PC-3 (cell line): ENCODE results near the gene AHDC1. TPM values are rescaled to one million over a fixed set of nuclear protein-coding genes. Genes with fewer than 3 reads are reported as not detected.

Source experiments
- ATAC-seq: fragments of 200-7000 bp; cut with Tn5 transposase; 2 replicates; pipeline ENCODE4 v1.9.1; 2020; ENCODE audit warnings: mild to moderate bottlenecking, moderate library complexity
- BruUV-seq: library from RNA; stranded (reverse); fragments of 400-500 nt; replicated peaks from 2 replicates; lab custom pipeline; 2021; lab: Mats Ljungman, UMichigan
- CTCF ChIA-PET: fragments of 300-600 bp; sonication (Branson Sonifier 250); formaldehyde crosslinking; loops from one replicate; lab custom pipeline; 2022; ENCODE audit warnings: antibody characterized with exemption; lab: Charles Lee
- POLR2A ChIA-PET: fragments of 300-600 bp; sonication (Branson Sonifier 250); formaldehyde crosslinking; loops from one replicate; lab custom pipeline; 2022; ENCODE audit warnings: antibody characterized with exemption; ENCODE audit not compliant: unreplicated experiment; lab: Charles Lee
- DNase-seq: peaks from one replicate; pipeline ENCODE4 v3.0.0-alpha.2; 2015
- H2AFZ ChIP-seq: fragments of 300-600 bp; sonication (generic); 2 replicates; pipeline ENCODE4 v1.6.0; 2016; ENCODE audit warnings: antibody characterized with exemption, low read length
- H3F3A ChIP-seq: fragments of 300-600 bp; sonication (generic); one replicate; pipeline ENCODE4 v1.6.0; 2017; ENCODE audit warnings: antibody characterized with exemption, low read length, control low read depth, mild to moderate bottlenecking; ENCODE audit not compliant: unreplicated experiment
- H3K27ac ChIP-seq: fragments of 300-600 bp; sonication (generic); 2 replicates; pipeline ENCODE4 v1.5.1; 2016; ENCODE audit warnings: mild to moderate bottlenecking, low read length
- H3K27me3 ChIP-seq: fragments of 300-600 bp; sonication (generic); 2 replicates; pipeline ENCODE4 v1.6.1; 2016; ENCODE audit warnings: low read length, mixed read lengths
- H3K36me3 ChIP-seq: fragments of 300-600 bp; sonication (generic); 2 replicates; pipeline ENCODE4 v1.6.1; 2016; ENCODE audit warnings: low read depth, mixed run types, low read length, mixed read lengths
- H3K4me1 ChIP-seq: fragments of 300-600 bp; sonication (generic); 2 replicates; pipeline ENCODE4 v1.5.1; 2016; ENCODE audit warnings: low read length; ENCODE audit not compliant: insufficient read depth
- H3K4me2 ChIP-seq: fragments of 300-600 bp; sonication (generic); 2 replicates; pipeline ENCODE4 v1.6.0; 2016; ENCODE audit warnings: low read length
- H3K4me3 ChIP-seq: fragments of 300-600 bp; sonication (generic); 2 replicates; pipeline ENCODE4 v1.5.1; 2016; ENCODE audit warnings: mild to moderate bottlenecking, low read length, mixed read lengths
- H3K79me2 ChIP-seq: fragments of 300-600 bp; sonication (generic); 2 replicates; pipeline ENCODE4 v1.6.1; 2017; ENCODE audit warnings: low read length, mixed read lengths
- H3K9ac ChIP-seq: fragments of 300-600 bp; sonication (generic); 2 replicates; pipeline ENCODE4 v1.6.0; 2016; ENCODE audit warnings: mild to moderate bottlenecking, low read length
- H3K9me2 ChIP-seq: fragments of 300-600 bp; sonication (generic); replicated peaks from 2 replicates; pipeline ENCODE4 v1.6.1; 2016; ENCODE audit warnings: mixed run types, low read length, mixed read lengths
- H3K9me3 ChIP-seq: fragments of 300-600 bp; sonication (generic); 2 replicates; pipeline ENCODE4 v1.6.1; 2016; ENCODE audit warnings: low read length, mixed read lengths
- H4K20me1 ChIP-seq: fragments of 300-600 bp; sonication (generic); 2 replicates; pipeline ENCODE4 v1.6.1; 2016; ENCODE audit warnings: low read length, mixed read lengths
- CTCF ChIP-seq: fragments of 300-600 bp; sonication (generic); conservative IDR thresholded peaks from 2 replicates; pipeline ENCODE4 v1.5.1; 2017; ENCODE audit warnings: antibody characterized with exemption, low read depth, mild to moderate bottlenecking, low read length
- EZH2 ChIP-seq: fragments of 300-600 bp; sonication (generic); IDR thresholded peaks from one replicate; pipeline ENCODE4 v1.6.1; 2017; ENCODE audit warnings: antibody characterized with exemption, mild to moderate bottlenecking, low read length; ENCODE audit not compliant: unreplicated experiment
- EZH2phosphoT487 ChIP-seq: fragments of 300-600 bp; sonication (generic); IDR thresholded peaks from 2 replicates; pipeline ENCODE4 v1.6.1; 2018; ENCODE audit warnings: mild to moderate bottlenecking, antibody characterized with exemption, low read length, borderline replicate concordance
- intact Hi-C: fragments of 100-400 bp; cut with micrococcal nuclease; formaldehyde crosslinking; loops from 2 replicates; pipeline ENCODE4 v1.9.0; 2023
- total RNA-seq: library from RNA; depleted of rRNA; stranded (reverse); fragments of >200 nt; gene quantifications from 2 replicates; pipeline ENCODE4 v1.2.3, GENCODE V29; 2014

AHDC1 gene
- total RNA-seq, 1 experiment from 2014 or later = 15.2 TPM

- H3F3A ChIP-seq = no peaks in the 10 kb centered on the region
- peaks cover 15% of the 10 kb centered on the region for H3K79me2 ChIP-seq
- TF ChIP-seq CTCF = no peak
- no peak for TF ChIP-seq EZH2
- TF ChIP-seq EZH2phosphoT487 = no peak
- POLR2A ChIA-PET = no interaction called here
- no peaks in the 10 kb centered on the region for H3K4me1 ChIP-seq
- H4K20me1 ChIP-seq = no peaks in the 10 kb centered on the region
- H3K27me3 ChIP-seq = no peaks in the 10 kb centered on the region
- no peak overlapping the region for H3K4me3 ChIP-seq
- H3K4me2 ChIP-seq = no peak overlapping the region
- CTCF ChIA-PET = interaction anchor here (0.5 kb wide), 1 partner anchor 53 kb away, joined by 8 read pairs; the partner anchor contains the start of gene AHDC1
- ATAC-seq = no peak
- H3K9me2 ChIP-seq = no peaks in the 10 kb centered on the region
- H3K9me3 ChIP-seq = no peaks in the 10 kb centered on the region
- no peak overlapping the region for H3K27ac ChIP-seq
- no peak for DNase-seq
- no peak overlapping the region for H3K9ac ChIP-seq
- H3K36me3 ChIP-seq = peaks cover 33% of the 10 kb centered on the region
- no peak overlapping the region for H2AFZ ChIP-seq
- BruUV-seq = no TSS peak
- intact Hi-C loops = loop anchor here (10.0 kb wide), 1 partner anchor 136 kb away; no protein-coding TSS in a partner anchor
These were observed 53.3 kb downstream of the AHDC1 start for GRCh38 chr1:27550510-27551169.

- POLR2A ChIA-PET = no interaction called here
- no peaks in the 10 kb centered on the region for H3F3A ChIP-seq
- peaks cover 33% of the 10 kb centered on the region for H3K36me3 ChIP-seq
- 0 out of 2 replicates have a peak, but pooled peaks cover 2% of the 10 kb centered on the region for H3K4me1 ChIP-seq
- H4K20me1 ChIP-seq = no peaks in the 10 kb centered on the region
- H3K9me3 ChIP-seq = no peaks in the 10 kb centered on the region
- TF ChIP-seq EZH2 (no peak), CTCF (no peak), EZH2phosphoT487 (no peak)
- DNase-seq (no peak), ATAC-seq (no peak)
- CTCF ChIA-PET = interaction anchor here (0.5 kb wide), 1 partner anchor 54 kb away, joined by 8 read pairs; the partner anchor contains the start of gene AHDC1
- H3K27me3 ChIP-seq = no peaks in the 10 kb centered on the region
- H2AFZ ChIP-seq = no peak overlapping the region
- H3K9ac ChIP-seq = no peak overlapping the region
- intact Hi-C loops = loop anchor here (10.0 kb wide), 1 partner anchor 135 kb away; no protein-coding TSS in a partner anchor
- no peak overlapping the region for H3K4me2 ChIP-seq
- no peak overlapping the region for H3K27ac ChIP-seq
- no peak overlapping the region for H3K4me3 ChIP-seq
- BruUV-seq = no TSS peak
- H3K9me2 ChIP-seq = no peaks in the 10 kb centered on the region
- peaks cover 20% of the 10 kb centered on the region for H3K79me2 ChIP-seq
These were observed 54.0 kb downstream of the AHDC1 start for GRCh38 chr1:27549807-27550408.
